Renal pelvis (tissue), 4 donors: ENCODE results near the gene FBXW12. TPM values are rescaled to one million over a fixed set of nuclear protein-coding genes. Genes with fewer than 3 reads are reported as not detected.

Experiments used
- DNase-seq: peaks from one replicate; pipeline ENCODE4 v3.0.0-alpha.2; 2013
- polyA plus RNA-seq, 3 donors: library from polyadenylated mRNA; unstranded; fragments of 120-200 nt; gene quantifications; one replicate each; pipeline ENCODE4 v1.2.1, GENCODE V29; 2013; ENCODE audit not compliant: insufficient read length in 3 of 3

The FBXW12 gene
- polyA plus RNA-seq, 3 donors: 0.34 to 1.2 (median 1.1) TPM

GRCh38 chr3:48407542-48408099 lies 35.6 kb downstream of the FBXW12 start:
- DNase-seq: no peak

DNA sequence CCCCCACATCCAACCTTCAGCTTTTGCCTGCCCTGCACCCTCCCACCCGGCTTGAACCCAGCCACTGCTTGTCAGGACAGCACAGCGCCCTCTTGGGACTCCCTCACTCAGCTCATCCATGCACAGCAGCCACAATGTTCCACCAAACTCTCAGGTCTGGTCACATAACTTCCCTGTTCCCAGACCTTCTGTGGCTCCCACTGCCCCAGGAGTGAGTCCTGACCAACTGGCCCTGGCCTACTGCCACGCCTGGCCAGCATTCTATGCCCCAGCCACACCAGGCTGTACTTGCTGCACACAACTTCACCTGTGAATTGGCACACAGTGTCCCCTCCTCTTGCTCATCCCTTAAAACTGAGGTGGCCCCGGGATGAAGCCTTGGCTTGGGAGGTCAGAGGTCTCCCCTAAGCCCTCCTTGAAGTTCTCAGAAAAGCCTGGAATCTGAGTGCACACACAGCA lies 36.8 kb downstream of the FBXW12 start:
- no peak for DNase-seq

DNA sequence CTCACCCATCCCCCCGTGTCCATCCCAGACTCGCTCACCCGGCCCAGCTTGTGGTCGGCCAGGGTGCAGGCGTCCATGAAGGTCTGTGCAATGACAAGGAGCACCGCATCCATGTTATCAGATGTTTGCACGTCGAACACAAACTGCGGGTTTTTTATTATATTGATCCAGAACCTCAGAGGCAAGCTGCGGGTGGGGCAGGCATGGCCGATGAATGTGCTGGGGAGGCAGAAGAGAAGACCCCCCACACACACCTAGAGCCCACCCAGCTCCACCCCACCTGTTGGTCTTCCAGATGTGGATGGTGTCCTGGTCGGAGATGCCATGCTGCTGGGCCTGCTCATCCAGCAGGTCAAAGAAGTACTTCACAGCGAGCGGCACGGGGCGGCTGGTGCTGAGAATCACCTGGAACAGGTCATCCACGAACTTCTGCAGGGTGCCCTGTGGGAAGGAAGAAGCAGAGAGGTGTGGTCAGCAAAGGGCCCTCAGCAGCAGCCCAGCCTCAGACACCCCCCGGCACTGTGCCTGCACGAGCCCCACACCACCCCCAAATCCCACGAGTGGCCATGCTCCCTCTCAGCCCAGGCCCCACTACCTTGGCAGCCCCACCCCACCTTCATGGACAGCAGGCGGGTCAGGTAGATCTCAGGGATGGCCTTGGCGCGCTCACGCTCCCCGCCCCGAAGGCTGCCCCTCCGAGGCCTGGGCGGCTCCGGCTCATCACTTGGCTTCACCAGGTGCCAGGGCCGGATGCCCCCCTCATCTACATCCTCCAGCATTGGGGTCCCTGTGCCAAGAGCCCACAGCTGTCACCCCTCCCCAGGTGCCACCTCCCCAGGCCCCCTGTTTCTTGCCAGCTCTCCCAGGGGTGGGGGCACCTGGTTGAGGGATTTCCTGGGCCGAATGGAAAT lies 37.5 kb downstream of the FBXW12 start:
- DNase-seq: no peak

- no peak for DNase-seq
These were observed 38.4 kb downstream of the FBXW12 start for GRCh38 chr3:48410205-48411040.

- DNase-seq: no peak
These were observed 39.1 kb downstream of the FBXW12 start for GRCh38 chr3:48411041-48411588.

DNA sequence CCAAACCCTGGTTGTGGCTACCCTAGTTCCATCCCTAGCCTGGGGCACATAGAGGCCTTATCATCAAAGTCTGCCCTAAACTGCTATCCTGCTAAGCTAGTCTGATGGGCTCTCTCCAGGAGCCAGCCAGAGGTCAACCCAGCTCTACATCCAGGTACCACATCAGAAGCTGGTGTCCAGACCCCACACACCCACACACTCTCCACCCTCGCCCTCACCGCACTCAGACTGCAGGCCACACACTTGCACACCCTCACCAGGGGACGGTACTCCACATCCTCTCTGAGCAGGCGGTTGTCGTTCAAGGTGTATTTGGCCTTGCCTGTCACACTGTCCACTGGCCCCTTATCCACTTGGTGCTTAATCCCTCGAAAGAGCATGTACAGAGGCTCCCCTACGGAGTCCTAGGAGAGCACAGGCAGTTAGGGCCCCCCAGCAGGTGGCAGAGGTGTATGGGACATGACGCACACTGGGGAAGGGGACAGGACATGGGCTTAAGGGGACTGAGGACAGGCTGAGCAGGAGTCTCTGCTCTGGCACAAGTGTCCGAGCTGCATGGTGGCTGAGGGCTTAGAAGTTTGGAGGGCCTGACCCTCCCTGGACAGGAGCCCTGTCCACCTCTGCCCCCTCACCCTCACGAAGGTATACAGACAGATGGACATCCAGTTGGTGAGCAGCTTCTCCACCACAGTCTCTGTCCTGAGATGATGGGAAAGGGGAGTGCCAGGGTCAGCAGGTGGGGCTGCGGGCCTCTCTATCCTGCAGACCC lies 39.8 kb downstream of the FBXW12 start:
- no peak for DNase-seq

DNA sequence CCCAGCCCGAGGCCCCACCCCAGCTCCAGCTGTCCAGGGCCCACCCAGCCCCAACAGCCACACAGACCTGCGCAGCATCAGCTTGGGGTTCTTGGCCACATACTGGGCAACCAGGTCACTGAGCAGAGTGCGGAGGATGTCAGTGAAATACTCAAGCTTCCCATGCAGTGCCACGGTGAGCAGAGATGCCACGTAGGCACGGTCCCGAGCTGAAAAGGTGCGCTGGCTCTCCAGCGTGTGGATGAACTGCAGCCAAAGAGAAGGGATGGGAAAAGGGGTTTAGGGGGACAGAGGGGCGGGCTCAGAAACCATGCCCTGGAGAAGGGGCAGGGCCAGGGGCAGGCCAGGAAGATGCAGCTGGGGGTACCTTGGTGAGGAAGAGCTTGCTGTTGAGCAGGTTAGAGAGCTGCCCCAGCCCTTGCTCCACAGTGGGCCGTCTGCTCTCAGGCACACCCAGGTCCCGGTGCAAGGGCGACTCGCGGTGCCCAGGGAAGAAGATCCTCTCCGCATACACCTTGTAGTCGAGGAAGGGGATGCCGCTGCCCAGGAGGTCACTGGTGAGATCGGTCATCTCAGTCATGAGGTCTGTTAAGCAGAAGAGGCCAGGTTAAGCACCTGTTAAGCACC lies 40.5 kb downstream of the FBXW12 start:
- DNase-seq: no peak

DNA sequence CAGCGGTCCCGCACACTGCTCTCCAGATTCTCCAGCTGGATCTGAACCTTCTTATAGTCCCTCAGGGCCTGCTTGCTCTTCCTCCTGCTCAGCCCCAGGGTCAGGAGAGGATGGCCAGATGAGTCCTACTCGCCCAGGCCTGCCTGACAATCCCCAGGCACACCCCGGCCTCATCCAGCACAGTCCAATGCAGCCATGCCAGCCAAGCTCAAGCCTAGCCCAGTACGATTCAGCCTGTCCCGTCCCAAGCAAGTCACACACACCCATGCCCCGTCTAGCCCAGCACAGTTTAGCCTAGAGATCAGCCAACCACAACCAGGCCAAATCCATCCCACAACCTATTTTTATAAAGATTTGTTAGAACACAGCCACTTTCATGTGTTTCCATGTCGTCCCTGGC lies 41.1 kb downstream of the FBXW12 start:
- DNase-seq: no peak

DNA sequence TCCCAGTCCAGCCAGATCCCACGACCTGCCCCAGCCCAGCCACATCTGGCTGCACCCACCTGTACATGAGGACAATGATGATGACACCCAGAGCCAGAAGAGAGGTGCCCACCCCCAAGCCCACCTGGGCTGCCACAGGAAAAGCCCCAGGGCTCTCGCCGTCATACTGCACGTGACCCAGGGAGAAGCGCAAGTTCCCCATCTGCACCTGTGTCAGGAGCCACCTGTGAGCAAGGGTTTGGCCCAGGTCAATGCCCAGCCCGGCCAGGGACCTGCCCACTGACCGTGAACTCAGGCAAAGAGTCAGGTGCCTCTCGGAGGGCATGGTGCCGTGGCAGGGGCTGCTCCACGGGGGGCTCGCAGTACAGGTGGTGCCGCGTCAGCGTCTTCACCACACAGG lies 41.6 kb downstream of the FBXW12 start:
- DNase-seq: no peak

- no peak for DNase-seq
These were observed 42.6 kb downstream of the FBXW12 start for GRCh38 chr3:48414376-48415250.

DNA sequence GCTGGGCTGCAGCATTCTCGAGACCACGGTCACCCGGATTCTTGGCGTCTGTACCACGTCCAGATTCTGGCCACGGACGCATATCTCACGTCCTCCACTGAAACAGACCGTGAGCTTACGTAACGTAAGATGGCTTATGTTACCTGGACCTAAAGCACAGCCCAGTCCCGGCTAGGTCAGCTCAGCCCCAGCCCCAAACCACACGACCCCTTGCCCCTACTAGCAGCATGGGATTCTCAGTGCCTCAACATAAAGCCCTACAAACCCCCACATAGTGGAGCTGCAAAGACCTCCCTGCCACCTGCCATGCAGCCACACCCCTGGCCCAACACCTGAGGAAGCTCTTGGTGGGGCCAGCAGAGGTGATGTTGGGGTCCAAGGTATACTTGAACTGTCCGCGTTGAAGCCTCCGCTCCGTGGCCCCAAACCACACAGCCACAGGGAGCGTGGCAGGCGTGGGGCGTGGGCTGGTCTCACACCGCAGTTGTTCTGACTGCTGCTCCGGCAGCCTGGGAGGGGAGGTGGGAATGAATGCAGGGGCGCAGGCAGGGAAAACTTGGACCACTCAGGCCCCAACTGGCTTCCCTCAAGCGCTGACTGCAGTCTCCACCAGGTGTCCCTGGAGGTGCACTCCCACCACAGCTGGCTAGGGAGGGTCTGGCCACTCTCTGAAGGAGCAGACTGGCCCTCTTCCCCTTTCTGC lies 43.4 kb downstream of the FBXW12 start:
- no peak for DNase-seq

- no peak for DNase-seq
These were observed 44.1 kb downstream of the FBXW12 start for GRCh38 chr3:48416091-48416505.

DNA sequence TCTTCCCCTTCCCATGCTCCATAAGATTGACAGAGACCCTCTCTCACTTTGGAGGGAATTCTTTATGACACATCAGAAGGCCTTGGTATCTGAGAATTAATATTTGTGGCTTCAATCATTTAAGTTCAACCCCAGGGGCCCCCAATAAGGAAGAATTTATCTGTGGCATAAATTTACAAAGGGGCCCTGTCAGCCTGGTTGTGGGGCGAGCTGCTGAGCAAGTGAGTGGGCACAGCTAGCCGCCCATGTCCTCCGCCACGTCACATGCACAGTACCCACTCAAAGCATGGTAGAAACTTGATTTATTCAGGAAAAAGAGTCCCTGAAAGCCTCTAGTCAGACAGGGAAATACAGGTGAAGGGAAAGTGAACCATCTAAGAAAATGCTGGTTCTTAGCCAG lies 44.5 kb downstream of the FBXW12 start:
- no peak for DNase-seq

DNA sequence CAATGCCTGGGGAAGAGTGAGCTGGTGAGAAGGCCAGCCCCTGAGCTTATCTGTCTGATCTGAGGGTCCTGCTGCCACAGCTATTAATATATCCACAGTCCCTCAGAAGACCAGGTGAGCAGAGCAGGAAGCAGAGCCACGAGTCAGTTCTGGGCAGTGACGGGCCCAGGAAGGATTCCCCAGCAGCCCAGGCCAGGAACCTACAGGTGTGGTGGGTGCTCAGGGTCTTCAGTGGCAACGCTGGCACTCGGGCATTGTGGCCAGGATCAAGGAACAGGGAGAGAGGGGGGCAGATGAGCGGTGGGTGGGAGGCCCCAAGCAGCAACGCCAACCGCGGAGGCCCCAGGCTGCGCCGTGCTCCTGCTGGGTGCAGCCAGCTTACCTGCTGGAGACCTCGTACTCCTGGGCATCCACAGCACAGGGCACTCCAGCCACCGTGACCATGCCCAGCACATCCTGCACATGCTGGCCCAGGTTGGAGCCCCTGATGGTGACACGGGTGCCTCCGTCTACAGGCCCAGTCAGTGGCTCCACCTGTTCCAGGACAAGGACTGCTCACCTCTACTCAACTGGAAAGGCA lies 45.6 kb downstream of the FBXW12 start:
- DNase-seq: no peak

- no peak for DNase-seq
These were observed 46.1 kb downstream of the FBXW12 start for GRCh38 chr3:48418140-48418539.

DNA sequence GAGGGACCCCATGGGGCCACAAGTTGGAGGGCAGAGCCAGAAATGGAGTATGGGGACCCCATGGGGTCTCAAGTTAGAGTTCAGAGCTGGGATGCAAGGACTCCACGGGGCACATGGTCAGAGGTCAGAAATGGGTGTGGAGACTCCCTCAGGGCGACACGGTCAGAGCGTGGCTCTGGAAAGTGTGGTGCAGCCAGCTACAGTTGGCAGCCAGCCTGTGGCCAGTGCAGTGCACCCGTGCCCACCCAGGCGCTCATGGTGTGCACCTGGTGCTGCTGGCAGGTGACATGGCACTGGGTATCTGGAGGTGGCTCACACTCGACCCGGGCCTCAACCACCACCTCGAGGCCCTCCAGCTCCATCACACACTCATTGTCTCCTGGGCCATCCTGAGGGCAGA lies 46.6 kb downstream of the FBXW12 start:
- no peak for DNase-seq

- no peak for DNase-seq
These were observed 47.1 kb downstream of the FBXW12 start for GRCh38 chr3:48419149-48419548.

GRCh38 chr3:48419597-48419996 lies 47.6 kb downstream of the FBXW12 start:
- DNase-seq: no peak

DNA sequence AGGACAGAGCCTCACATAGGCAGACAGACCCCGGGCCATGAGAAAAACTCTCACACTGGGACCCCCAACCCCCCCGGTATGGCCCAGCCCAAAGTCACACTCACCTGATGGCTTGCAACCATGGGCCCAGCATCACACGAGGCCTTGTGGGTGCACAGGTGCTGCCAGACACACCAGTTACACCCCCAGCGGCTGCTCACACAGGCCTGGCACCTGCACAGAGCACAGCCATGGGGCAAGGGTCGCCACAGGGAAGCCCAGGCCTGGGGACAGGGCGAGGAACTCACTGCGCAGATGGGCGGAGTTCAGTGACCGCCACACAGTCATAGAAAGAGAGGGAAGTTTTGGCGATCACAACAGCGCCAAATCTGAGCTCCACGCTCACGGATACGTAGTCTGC lies 48.5 kb downstream of the FBXW12 start:
- no peak for DNase-seq
